Stimulated activated CD8-positive, alpha-beta memory T cell treated with anti-CD3 and anti-CD28 coated beads, Interleukin-7, amount 100 ng/mL, for 24 hours (primary cell): ENCODE data around the gene CGB3.
A peak's percentile ranks its signal among the peaks of the same experiment; 100 is the strongest.

Experiments
- DNase-seq: peaks from one replicate; pipeline ENCODE4 v3.0.0-alpha.2; 2020; ENCODE audit warnings: low read depth

Gene CGB3

GRCh38 chr19:49016067-49016839 lies 7.9 kb downstream of the CGB3 start:
- no peak for DNase-seq

- no peak for DNase-seq
Observed at GRCh38 chr19:49014870-49015255, 9.3 kb downstream of the CGB3 start.

DNA sequence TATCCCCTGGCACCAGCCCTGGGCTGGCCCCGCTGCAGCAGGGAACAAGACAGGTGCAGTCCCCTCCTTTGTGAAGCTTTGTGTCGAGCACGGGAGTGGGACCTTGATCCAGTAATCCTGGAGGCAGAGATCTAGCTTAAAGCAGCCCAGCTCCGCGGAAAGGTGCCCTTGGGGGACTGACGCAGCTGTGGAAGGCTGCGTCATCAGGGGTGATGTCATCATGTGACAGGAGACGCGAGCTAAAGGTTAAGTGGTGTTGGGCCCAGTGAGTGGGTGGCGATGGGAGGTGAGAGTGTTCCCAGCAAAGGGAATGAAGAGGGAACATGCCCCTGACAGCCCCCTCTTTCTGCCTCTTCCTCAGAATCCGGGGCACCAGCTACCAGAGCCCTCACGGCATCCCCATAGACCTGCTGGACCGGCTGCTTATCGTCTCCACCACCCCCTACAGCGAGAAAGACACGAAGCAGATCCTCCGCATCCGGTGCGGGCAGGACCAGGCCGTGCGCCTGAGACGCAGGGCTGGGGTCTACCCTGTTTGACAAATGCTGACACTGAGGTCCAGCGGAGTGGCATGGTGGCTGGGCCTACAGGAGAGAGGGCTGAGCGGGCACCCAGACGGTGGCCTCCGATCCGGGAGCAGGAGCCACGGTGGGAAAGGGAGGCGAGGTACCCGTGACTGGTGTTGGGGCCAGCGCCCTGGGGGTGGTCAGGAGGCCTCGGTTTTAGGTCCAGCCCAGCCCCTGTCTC lies 9.8 kb downstream of the CGB3 start:
- no peak for DNase-seq

DNA sequence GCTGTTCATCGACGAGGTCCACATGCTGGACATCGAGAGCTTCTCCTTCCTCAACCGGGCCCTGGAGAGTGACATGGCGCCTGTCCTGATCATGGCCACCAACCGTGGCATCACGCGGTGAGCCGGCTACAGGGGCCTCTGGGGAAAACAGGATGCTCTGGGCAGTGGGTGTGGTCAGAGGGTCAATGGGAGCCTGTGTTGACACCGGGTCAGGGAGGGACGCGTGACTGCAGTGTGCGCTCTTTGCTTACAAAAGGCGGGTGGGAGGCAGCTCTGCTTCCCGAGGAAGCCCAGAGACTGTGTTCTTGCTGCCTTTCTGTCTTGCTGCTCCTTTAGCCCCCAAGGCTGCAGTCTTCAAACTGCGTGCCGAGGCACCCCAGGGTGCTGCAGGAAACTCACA lies 12.9 kb downstream of the CGB3 start:
- no peak for DNase-seq

- DNase-seq: no peak
Observed at GRCh38 chr19:49010453-49010852, 13.7 kb downstream of the CGB3 start.

DNA sequence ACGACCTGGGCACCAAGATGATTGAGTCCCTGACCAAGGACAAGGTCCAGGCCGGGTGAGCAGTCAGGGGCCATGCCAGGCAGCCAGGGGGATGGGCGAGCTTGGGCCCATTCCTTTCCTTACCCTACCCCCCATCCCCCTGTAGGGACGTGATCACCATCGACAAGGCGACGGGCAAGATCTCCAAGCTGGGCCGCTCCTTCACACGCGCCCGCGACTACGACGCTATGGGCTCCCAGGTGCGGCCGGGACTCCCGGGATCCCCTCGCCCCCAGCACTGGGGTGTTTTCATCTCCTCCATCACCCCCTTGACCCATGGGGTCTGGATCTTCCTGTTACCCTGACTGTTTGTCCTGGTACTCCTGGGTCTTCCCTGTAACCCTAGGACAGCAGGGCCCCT lies 14.3 kb downstream of the CGB3 start:
- no peak for DNase-seq

DNA sequence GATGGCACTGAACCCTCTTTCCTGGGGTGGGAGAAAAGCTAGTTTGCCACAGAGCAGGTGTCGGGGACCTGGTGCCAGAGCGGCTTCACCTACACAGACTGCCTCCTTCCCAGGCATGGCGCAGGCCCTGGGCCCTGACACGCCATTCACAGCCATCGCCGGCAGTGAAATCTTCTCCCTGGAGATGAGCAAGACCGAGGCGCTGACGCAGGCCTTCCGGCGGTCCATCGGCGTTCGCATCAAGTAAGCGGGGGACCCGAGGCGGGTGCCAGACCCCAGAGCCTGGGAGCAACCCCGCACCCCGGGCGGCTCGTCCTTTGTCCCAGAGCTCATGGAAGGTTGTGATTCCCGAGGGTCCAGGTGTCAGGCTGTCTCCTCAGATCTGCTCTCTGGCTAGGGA lies 17.2 kb downstream of the CGB3 start:
- no peak for DNase-seq

DNA sequence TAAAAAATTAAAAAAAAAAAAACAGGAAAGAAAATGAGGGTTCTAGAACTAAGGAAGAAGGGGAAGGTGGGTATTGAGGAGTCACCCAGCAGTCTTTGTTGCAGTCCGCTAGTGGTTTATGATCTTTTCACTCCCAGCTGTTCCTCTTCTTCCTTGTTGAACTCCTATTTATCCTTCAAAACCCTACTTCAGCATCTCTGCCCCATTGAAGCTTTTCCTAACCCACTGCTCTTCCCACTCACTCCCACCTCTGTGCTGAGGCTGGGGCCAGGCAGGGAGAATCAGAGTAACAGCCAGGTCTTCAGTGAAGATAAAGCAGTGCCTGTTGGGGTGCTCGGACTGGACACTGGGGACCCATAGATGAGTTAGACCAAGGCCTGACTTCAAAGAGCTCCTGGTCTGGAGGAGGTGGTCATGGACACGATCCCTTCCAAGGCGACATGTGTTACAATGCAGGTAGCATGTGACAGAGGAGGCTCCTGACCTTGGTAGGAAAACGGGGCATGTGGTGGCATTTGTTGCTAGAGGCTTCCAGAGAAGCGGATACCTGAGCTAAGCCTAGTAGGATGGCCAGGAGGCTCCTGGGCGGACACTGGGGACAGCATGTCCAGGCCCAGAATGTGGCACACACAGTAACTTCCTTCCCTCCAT lies 19.0 kb downstream of the CGB3 start:
- DNase-seq: no peak

- no peak for DNase-seq
Observed at GRCh38 chr19:49004133-49004532, 20.0 kb downstream of the CGB3 start.

- DNase-seq: peak; percentile 36
Observed at GRCh38 chr19:48999481-49000325, 24.4 kb downstream of the CGB3 start.

- DNase-seq: peak; percentile 31
Observed at GRCh38 chr19:48997972-48998371, 26.2 kb downstream of the CGB3 start.

DNA sequence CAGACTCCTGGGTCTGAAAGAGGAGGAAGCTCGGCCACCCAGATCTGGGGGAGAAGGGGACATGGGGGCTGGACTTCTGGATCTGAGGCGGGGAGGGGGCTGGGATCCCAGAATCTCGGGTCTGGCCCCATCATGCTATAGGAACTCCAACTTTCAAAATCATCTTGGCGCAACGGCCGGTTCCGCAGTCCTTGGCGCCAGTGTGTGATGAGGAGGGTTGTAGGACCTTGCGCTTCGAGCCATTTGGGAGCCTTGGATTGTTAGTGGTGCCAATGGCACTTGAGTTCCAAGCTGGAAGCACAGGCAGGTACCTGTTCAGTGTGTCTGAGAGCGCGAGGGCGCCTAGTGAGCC lies 30.1 kb downstream of the CGB3 start:
- DNase-seq: no peak

DNA sequence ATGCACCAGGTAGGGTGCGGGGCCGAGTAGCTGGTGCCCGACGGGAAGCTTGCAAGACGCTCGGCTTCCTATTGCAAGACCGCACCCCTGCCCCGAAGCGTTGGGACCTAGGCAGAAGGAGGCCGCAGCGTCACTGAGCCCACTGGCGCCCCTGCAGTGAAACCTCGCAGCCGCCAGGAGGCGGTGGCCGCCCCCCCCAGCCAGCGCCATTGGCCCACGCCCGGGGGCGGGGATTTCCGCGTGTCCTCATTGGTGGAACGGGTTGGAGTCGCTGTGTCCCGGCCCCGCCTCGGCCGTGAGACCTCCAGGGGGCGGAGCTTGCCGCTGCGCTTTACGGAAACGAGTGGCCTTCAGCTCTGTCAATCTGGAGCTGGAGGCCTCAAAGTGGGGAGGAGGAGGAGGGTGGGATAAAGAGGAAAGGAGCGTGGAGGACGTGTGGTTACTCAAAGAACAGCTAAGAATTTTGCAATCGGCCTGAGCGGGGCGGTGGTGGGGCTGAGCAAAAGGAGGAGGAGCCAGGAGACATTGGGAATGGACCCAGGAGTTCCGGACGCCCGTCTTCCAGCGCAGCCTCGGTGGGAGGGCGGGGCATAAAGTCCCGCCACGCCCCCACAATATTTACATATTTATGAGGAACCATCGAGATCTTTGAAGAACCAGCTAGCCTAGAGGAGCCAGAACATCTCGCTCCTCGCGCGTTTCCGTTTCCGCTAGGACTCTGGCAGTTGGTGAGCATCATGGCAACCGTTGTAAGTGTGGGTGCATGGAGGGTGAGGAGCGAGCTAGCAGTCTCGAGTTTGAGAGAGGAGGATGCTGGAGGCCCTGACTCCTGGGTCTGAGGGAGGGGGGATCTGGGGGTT lies 30.7 kb downstream of the CGB3 start, which contains the start of the genes GYS1 and RUVBL2:
Gene GYS1, minus strand, starts transcription at position 135 of the 860 bp plus-strand sequence. CDS start 197 bp downstream, outside the sequence.
Gene RUVBL2, plus strand, starts transcription at position 713 of the 860 bp plus-strand sequence. Its CDS starts 25 bp downstream, at position 738.
- peak; percentile 98 for DNase-seq

DNA sequence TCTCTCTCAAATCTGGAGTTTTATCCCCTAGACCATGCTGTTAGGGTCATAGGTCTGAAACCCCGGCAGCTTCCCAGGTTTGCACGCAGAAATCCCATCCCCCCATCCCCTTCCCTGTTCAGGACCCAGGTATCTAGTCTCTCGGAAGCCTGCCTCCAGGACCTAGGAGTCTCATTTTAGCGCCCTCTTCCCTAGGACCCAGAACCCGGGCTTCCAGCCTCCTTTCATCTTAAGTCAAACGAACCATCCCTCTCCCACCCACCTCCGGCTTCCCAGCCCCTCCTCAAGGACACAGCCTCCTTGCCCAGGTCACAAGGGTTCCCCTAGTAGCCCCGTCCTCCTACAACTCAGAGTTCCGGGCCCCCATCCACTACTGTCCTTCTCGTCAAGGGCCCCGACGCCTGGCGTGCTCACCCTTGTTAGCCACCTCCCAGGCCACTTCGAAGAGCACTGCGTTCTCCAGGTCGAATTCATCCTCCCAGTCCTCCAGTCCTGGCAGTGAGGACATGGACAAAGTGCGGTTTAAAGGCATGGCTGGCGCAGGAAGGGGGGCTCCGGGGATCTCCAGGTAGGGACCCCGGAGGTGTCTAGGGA lies 31.5 kb downstream of the CGB3 start:
- no peak for DNase-seq

GRCh38 chr19:48991873-48992580 lies 32.1 kb downstream of the CGB3 start:
- no peak for DNase-seq

- no peak for DNase-seq
Observed at GRCh38 chr19:48991011-48991609, 33.0 kb downstream of the CGB3 start.

- no peak for DNase-seq
Observed at GRCh38 chr19:48990400-48990799, 33.7 kb downstream of the CGB3 start.

GRCh38 chr19:48989701-48990291 lies 34.3 kb downstream of the CGB3 start:
- DNase-seq: no peak

- no peak for DNase-seq
Observed at GRCh38 chr19:48988860-48989259, 35.3 kb downstream of the CGB3 start.
